AG20443 (cell line): Measurements from ENCODE around the gene CTTNBP2.

Experiments
- DNase-seq: peaks from one replicate; pipeline ENCODE4 v3.0.0; 2012; ENCODE audit warnings: low spot score, mixed read lengths

The CTTNBP2 gene

GRCh38 chr7:117790251-117790650 is 83.0 kb downstream of the CTTNBP2 start:
- no peak for DNase-seq

- DNase-seq = no peak
Observed at GRCh38 chr7:117785431-117785830, 87.8 kb downstream of the CTTNBP2 start.

GRCh38 chr7:117784315-117784714 is 88.9 kb downstream of the CTTNBP2 start:
- DNase-seq = no peak

- no peak for DNase-seq
Observed at GRCh38 chr7:117782761-117783160, 90.5 kb downstream of the CTTNBP2 start.

GRCh38 chr7:117781707-117782106 is 91.5 kb downstream of the CTTNBP2 start:
- DNase-seq = no peak

GRCh38 chr7:117780832-117781231 is 92.4 kb downstream of the CTTNBP2 start:
- no peak for DNase-seq

GRCh38 chr7:117777335-117778142 is 95.7 kb downstream of the CTTNBP2 start:
- no peak for DNase-seq

- DNase-seq = no peak
Observed at GRCh38 chr7:117776224-117776623, 97.0 kb downstream of the CTTNBP2 start.

GRCh38 chr7:117775801-117776200 is 97.4 kb downstream of the CTTNBP2 start:
- no peak for DNase-seq

GRCh38 chr7:117774943-117775342 is 98.3 kb downstream of the CTTNBP2 start:
- DNase-seq = no peak

- DNase-seq = no peak
Observed at GRCh38 chr7:117772421-117772820, 100.8 kb downstream of the CTTNBP2 start.

GRCh38 chr7:117771756-117772155 is 101.5 kb downstream of the CTTNBP2 start:
- DNase-seq = no peak

- DNase-seq = no peak
Observed at GRCh38 chr7:117769085-117769484, 104.2 kb downstream of the CTTNBP2 start.

- DNase-seq = no peak
Observed at GRCh38 chr7:117767951-117768350, 105.3 kb downstream of the CTTNBP2 start.

- no peak for DNase-seq
Observed at GRCh38 chr7:117766913-117767312, 106.3 kb downstream of the CTTNBP2 start.

GRCh38 chr7:117764031-117764430 is 109.2 kb downstream of the CTTNBP2 start:
- no peak for DNase-seq

GRCh38 chr7:117762055-117762454 is 111.2 kb downstream of the CTTNBP2 start:
- DNase-seq = no peak

GRCh38 chr7:117759950-117760640 is 113.1 kb downstream of the CTTNBP2 start:
- no peak for DNase-seq

GRCh38 chr7:117757440-117757839 is 115.8 kb downstream of the CTTNBP2 start:
- no peak for DNase-seq

- no peak for DNase-seq
Observed at GRCh38 chr7:117756586-117757085, 116.6 kb downstream of the CTTNBP2 start.

GRCh38 chr7:117755136-117755535 is 118.1 kb downstream of the CTTNBP2 start:
- DNase-seq = no peak

GRCh38 chr7:117751775-117752174 is 121.5 kb downstream of the CTTNBP2 start:
- DNase-seq = no peak
